LoVo (cell line): ENCODE data around the gene ATG7.
"Not testable (repeated sequence)": the region's sequence is repeated elsewhere in the genome, so short reads cannot be mapped to it uniquely, and the experiment has no call there.

ENCODE experiments used
- DNase-seq: peaks from one replicate; pipeline ENCODE4 v3.0.0-alpha.2; 2016; ENCODE audit warnings: low spot score

The ATG7 gene

DNA sequence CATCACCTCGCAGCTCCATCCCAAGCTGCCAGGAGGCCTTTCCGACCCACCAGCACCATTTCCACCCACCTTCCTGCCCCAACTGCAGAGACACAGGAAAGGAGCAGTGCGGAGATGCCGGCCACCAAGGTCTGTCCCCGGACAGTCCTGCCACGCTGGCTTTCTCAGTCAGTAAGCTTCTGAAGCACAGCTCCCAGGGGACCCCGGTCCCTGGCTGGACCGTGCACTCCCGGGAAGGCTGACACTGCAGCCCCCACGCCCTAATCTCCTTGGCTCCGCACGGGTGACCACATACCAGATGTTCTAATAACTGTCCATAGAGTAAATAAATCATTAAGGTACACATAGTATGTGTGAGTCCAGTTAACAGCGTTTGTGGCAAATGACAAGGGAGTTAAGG, 298.1 kb downstream of the ATG7 start:
- no peak for DNase-seq

DNA sequence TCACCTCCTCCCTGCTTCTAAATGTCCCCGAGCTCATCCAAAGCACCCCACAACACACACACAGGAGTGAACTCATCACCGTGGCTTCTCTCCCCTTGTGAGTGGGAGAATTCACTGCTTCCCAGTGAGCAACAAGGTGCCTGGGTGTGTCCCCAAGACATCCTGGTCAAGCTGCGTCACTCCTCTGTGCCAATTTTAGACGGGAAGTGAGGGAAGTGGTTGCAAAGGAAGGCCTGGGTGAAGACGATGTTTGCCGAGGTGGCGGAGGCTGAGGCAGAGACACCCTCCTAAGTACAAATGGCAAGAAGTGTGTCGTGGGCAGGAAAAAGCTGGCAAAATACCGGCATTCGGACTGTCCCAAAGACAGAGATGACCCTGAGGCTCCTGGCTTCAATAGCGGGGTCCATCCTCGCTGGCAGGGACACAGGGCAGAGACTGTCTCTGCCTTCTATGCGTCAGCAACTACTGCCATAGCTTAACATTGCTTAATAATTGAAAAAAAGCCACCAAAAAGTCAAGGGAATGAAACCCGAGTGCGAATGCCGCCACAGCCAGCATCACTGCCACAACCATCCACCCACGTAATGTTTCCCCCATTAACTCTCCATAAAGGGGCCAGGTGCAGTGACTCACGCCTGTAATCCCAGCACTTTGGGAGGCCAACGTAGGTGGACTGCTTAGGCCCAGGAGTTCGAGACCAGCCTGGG, 298.7 kb downstream of the ATG7 start:
- no peak for DNase-seq

DNA sequence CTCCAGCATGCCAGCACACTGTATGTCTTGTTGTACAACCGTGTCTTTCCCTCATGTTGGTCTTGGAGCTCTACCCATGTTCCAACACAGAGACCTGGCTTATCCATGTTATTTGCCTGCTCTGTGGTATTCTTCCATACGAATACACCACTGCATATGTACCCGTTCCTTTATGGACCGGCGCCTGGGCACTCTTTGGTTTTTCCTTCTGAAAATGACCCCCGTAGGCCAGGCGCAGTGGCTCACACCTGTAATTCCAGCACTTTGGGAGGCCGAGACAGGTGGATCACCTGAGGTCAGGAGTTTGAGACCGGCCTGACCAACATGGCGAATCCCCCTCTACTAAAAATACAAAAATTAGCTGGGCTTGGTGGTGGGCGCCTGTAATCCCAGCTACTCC, 300.5 kb downstream of the ATG7 start:
- DNase-seq = not testable (repeated sequence)

DNA sequence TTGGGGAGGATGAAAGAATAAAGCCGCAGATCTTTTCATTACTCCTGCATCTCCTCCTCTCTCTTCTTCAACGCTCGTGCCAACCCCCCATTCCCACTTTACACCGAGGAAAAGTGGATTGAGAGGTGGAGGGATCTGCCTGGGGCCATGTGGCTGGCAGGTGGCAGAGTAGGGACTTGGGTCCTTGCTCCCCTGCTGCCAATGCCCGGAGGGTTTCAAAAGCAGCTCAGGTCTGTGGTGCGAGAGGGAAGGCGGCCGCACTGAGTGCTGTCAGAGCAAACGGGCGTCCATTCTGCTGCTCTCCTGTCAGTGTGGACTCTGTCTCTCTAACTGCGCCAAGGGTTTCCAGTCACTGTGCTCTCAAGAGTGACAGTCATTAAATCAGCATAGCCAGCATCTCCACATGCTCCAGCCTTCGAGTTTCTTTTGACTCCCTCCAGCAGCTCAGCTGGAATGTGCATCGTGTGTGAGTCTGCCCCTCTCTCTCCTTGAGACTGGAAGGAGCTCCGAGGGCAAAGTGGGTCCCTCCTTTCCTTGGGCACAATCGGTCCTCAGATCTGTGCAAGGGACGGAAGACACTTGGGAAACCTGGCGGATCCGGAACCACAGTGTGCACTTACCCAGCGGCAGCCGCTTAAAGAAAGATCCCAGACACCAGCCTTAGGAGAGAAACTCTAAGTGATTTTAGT, 302.9 kb downstream of the ATG7 start:
- DNase-seq = no peak

DNA sequence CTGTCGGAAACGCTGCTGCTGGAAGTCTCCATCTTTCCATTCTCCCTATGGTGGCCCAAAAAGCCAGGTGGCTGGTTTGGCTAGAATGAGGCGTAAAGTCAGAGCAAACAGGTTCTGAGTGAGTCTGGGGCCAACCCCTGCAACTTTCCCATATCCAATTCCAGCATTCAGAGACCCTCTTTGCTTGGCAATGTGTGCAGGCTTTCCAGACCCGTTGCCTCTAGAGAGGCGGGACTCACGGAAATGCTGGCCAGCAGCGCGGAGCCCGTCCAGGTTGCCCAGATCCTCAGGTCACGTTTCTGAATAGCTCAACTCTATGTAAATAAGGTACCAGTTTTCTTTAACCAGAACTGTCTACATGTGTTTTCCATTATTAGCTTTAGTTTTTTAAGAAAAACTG, 303.5 kb downstream of the ATG7 start:
- no peak for DNase-seq

DNA sequence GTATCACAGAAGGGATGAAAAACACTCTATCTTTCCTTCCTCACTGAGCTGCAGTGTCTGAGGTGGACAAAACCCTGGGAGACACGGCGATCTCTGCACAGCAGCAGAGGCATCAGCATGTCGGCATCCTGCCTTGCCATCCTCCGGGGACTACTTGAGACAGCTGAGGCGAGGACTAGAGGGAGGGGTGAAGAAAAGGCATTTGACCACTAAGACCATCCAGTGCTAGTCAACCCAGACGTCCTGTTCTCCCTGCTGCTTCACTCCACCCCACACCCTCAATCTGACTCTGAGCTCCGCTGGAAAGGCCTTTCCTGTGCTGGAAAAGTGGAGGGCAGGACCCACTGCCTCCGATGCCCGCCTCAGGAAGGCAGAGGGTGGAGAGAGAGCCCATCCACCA, 304.3 kb downstream of the ATG7 start:
- DNase-seq = no peak

DNA sequence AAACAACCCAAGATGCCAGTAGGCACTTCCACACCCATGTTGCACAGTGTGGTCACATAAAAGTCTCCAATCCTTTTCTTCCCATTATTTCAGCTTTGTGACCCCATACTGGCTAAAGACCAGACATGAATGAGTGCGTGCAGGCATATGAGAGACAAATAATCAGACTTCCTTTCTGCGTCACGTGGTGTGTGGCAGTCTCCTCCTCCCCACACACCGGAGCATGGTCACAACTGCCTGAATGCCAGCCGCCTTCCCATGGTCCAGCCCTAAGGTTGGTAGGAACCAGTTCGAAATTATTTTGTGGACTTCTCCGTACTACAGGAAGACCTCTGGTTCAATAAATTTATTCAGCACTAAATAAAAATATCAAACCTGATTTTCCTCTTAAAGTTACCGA, 306.0 kb downstream of the ATG7 start:
- DNase-seq = no peak

DNA sequence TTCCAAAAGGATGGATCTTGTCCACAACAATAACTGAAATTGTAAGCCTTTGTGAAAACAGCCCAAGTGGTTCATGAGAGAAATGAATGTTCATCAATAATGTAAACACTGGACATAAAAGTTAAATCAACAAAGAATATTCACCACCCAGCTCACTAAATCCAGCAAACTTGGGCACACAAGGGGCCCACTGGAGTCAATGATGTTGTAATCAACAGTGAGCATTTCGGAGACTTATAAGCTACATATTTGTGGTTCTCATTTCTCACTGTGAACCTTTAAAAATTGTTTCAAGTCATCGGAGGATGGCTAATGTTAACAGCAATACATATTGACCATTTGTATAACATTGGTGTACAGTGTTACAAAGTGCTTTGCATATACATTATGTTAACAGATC, 308.4 kb downstream of the ATG7 start:
- DNase-seq = no peak

DNA sequence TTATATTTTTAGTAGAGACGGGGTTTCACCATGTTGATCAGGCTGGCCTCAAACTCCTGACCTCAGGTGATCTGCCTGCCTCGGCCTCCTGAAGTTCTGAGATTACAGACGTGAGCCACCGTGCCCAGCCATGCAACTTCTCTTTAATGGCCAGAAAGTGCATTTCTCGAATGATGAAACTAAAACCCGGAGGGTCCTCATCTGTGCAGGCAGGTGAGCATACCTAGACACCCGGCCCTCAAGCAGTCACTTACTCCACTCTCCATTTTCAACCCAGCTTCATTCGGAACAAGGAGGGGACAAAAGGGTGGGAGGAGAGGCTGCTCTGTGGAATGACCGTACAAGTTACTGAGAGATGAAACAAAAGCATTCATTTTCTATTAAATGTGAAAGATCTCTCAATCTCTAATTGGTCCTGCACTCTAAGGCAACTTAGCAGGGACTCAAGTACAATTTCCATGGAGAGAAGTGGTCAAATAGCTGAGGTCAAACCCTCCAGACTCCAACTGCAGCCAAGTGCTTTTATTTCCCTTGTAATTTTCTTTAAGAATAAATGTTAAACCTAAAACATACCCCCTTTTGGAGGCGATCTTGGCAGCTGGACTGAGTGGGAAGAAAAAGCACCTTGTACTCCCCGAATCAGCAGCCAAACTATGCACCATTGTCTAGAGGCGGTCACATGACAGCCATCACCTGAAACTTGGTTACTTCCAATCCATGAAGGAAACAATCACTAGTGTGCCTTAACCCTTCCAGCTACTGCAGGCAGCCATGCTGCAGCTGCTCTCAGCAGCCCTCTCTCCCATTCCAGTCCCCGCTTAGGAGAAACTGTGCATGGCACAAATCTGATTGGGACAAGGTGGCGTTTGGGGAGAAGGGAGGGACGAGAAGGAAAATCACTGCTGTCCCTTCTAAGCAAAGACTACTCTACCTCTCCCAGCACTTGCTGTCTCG, 309.3 kb downstream of the ATG7 start:
- DNase-seq = no peak

DNA sequence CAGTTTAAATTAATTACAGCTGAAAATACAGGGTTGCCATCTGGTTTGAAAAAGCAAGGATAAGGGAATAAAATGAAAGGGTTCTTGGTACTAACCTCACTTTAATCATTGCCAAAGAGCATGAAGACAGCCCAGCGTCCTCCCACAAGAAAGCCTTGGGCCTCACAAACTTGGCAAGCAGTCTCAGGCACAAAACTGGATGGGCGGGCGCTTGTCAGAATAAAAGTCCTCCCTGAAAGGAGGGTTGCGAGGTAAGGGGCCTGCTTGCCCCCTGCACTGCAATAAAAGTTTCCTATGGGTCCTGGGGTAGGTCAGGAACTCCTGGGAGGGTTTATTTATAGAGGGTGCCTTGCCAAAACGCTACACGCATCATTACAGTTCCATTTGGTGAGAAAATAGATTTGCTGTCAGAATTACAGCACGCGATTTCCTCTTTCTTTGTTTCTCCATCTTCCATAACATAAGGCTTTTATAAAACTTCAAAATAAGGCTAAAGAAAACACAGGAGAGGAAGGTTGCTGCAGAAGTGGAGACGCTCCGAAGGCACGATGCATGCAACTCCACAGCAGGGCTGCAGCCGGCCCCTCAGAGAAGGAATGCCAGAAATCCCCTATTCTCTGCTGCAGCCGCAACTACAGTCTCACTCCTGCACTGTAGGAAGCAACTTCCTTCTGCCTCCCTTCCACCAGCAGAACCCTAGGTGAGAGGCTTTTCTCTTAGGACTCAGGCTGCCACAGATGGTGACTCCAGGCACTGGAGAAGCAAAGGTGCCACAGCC, 310.2 kb downstream of the ATG7 start:
- DNase-seq = no peak

DNA sequence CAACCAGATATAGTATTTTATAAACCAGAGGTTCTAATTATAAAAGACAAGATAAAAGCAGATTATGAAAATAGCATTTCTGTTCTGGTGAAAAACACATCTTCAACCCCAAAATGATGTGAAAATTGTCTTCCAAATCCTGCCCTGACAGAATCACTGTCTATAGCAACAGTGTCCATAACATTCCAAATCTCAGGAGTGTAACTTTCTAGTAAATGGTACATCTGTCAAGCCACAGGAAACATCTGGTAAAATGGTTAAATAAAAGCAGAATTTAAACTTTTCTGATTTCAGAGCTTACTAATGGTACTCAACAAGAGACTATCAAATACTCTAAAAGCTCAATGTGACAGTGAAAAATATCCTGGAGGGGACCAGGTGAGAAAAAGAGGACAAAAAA, 311.0 kb downstream of the ATG7 start:
- DNase-seq = no peak

DNA sequence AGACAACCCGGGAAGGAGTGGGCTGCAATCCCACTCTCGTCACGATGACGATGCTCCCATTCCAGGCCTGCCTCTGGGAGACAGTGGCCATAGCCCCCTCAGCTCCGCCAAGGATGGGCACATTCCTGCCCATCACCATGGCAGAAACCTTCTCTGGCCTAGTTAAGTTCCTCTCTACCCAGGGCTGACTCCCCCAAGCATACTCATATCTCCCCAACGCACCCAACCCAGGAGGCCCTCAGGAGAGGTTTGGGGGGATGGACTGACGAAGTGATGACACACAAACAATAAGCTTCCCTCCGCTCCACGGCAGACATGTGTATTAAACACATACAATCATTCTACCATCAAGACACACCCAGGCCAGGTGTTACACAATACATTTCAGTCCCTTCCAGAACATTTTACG, 311.4 kb downstream of the ATG7 start:
- DNase-seq = no peak

DNA sequence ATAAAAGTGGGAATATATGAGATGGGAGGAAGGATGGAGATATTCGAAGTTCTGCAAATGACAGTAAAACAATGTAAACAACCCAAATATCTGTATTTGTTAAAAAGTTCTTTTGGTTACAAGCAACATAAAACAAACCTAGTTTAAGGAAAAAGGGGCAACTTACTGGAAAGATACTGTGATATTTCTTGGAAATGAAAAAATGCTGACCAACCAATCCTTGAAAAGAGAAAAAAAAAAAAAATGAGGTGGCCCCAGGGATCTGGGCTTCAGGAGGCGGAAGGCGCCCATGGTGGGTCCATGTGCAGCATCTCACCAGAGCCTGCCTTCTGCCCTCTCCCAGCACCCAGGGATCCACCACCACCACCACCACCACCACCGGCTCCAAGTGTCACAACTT, 312.4 kb downstream of the ATG7 start:
- DNase-seq = no peak

DNA sequence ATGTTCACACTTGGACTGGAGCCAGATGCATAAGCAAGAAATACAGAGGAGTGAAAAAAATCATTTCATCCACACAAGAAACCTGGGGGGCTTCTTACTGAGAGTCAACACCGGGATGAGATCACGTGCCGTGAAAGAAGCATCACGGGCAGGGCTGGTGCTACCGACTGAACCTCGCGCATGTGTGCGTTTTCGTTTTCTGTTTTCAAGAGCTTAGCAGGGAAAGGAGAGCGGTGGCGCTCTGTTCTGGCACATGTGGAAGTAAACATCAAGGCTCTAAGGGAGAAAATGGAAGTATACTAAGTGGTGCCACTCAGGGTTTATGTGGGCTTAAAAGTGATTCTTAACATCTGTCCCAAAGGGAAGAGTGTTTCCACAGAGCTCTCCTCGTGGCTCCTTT, 315.6 kb downstream of the ATG7 start:
- DNase-seq = no peak

DNA sequence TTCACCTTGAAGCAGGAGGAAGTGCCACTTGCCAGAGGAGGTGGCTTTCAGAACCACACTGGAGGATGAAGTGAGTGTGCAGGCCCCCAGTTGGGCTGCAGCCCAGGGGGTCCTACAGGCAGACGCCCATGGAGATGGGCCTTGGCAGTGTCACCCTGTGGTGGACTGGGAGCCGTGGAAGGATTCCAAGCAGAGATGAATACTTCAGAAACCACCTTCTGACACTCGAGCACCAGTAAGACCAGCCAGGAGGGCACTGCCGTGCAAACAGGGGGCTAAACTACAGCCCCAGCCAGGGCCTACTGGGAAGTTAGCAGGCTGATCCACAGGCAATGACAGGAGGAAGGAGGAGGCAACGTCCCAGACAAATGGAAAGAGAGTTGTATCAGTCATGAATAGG, 316.1 kb downstream of the ATG7 start:
- no peak for DNase-seq

DNA sequence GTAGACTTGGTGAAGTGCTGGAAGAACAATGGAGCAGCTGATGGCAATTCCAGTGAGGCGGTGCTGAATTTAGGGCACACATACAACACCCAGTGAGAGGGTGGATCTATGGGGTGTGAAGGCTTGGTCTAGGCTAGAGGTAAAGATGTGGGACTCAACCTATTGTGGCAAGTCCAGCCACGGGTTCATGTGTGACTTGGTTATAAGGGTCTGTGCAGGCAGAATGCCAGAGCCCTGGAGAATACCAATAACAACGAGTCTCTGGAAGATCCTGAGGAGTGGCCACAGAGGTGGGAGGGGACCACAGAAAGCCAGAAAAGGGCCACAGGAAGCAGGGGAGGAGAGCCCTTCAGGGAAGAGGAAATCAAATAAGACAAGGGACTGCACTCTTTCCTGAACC, 316.6 kb downstream of the ATG7 start:
- DNase-seq = no peak

DNA sequence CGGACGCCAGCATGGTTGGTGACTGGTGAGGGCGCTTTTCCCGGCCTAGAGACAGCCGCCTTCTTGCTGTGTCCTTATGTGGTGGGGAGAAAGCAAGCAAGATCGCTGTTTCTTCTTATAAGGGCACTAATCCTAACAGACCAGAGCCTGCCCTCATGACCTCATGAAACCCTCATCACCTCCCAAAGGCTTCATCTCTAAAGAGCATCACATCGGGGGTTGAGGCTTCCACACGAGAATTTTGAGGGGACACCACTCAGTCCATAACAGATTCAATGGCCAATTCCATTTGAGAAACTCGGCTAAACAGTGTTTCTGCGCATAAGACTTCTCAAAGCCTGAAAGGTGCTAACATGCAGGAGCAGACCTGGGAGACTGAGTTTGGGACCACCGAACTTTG, 317.5 kb downstream of the ATG7 start:
- DNase-seq = no peak

DNA sequence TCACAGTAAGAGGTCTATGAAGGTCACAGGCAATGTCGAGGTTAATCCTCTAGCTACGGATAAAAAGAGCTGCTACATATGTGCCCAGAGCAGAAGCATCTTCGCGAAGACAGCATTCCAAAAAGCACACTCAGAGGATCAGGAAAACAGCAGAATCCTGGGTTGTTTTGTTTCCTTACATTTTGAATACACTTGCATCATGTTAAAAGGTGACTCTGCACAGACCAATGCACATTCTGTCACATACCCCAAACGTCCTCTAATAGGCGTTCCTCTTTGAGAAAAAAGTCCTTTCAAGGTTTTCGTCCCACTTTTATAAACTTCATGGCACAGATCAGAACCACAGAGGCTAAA, 318.8 kb downstream of the ATG7 start:
- no peak for DNase-seq

DNA sequence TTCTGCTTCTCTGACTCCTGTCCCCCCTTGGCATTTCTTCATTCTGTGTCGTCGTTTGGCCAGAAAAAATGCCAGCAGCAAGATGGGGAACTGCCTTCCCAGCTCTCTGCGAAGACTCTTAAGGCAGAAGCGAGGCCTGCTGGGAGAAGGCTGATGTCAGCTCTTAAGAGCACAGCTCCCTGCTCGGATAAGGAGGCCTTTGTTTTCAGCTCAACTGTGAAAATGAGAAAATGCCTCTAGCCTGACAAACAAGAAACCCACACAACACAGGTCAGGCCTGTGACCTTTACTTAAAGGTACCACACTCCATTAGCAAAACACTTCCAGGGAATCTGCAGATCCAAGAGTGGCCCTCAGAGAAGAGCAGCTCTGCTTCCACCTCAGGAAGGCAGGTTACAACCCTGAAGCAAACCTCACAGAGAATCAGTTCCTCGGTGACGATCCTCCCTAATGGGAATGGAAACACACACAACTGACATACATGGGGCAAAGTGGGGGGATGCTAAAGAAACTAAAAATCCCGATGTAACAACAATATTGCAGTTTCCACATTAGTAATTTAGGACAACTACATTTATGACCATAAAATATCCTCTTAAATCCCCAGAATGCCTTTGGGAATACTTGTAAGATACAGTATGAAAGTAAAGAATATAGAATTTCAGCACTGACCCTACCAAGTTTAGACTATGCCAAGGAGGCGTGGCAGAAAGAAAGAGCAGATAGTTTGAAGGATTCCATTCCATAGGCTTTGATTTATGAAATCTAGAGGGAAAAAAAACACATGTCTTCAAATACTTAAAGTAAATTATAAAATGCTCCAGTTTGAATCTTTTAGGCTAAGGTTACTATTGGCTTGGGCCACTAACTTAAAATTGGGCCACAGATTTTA, 319.4 kb downstream of the ATG7 start:
- DNase-seq = no peak

DNA sequence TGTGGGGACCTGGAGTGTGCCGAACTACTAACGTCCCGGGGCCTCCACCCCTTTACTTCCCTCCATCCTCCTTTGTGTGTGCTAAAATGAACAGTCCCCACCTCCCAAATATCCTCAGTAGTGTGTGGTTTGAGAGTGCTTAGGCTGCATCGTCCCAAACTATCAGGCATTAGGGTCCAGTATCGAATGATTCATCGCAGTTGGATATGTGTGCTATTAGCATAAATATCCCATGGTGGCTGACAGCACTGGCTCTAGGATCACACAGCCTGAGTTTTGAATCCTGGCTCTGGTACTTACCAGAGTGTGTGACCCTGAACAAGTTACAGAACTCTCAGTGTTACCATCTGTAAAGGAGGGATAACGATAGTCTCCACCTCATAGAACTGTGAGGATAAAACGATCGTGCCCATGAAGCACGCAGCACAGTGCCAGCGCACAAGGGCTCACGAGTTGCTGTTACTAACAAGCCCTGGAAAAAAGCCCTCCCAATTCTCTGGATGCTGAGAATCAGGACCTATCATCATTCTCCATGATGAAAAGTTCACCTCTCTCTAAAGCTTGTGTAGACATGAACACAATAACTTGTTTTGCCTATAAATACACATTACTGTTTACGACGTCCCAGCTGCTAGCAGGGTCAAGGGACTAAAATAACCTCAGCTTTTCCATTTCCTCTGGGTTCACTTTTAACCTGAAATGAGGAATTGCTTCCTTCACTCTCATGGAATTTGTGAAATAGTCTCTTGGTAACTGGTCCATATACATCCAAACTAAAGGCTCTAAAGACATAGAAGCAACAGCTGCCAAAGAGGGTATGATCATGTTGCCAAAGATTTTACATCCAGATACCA, 320.5 kb downstream of the ATG7 start:
- DNase-seq = no peak
